Measurements from ENCODE around the gene PHLPP1. TPM values are rescaled to one million over a fixed set of nuclear protein-coding genes. Genes with fewer than 3 reads are reported as not detected.

PHLPP1 gene
- total and polyA plus RNA-seq, 2 of the 4 experiments (the other 2 are of a cell fraction), result 3.3 to 3.6 TPM

GRCh38 chr18:62672600-62672999, 42.7 kb upstream of the PHLPP1 start:
- no peak for ATAC-seq (ENCODE audit: low read depth)
- H3K27ac ChIP-seq (ENCODE audit: insufficient read depth, low read length), result no peak overlapping the region
- no peak overlapping the region for H2AK9ac ChIP-seq (replicated peaks; ENCODE audit: low read depth, low read length, poor library complexity)
- no peak overlapping the region for H2BK120ac ChIP-seq (ENCODE audit: low read depth, low read length)
- no peak overlapping the region for H2AK5ac ChIP-seq (ENCODE audit: low read depth, low read length)
- DNase-seq, result no peak
- H4K91ac ChIP-seq (ENCODE audit: insufficient read depth, low read depth, low read length), result no peak overlapping the region
- no peak overlapping the region for H3K4me2 ChIP-seq (ENCODE audit: low read depth, low read length)
- H3K56ac ChIP-seq (ENCODE audit: extremely low read depth, insufficient read depth, low read length), result no peak overlapping the region
- ChIA-PET CTCF (no interaction called here), POLR2A (ENCODE audit: unreplicated experiment) (no interaction called here)
- no peak overlapping the region for H3K14ac ChIP-seq (replicated peaks; ENCODE audit: low read depth, low read length)
- no peak overlapping the region for H3K9ac ChIP-seq (ENCODE audit: low read depth, low read length)
- in situ Hi-C loops (cut with MboI; ENCODE audit: low sequenced_read_pairs), result no loop called here
- no peak overlapping the region for H2BK5ac ChIP-seq (ENCODE audit: low read depth, low read length, poor library complexity, severe bottlenecking)
- H2BK20ac ChIP-seq (ENCODE audit: low read depth, low read length), result no peak overlapping the region
- H4K8ac ChIP-seq (ENCODE audit: low read depth in 2 of 2, low read length in 2 of 2), result no peak overlapping the region
- intact Hi-C loops (cut with micrococcal nuclease), result no loop called here
- H4K20me1 ChIP-seq (ENCODE audit: insufficient read depth, low read length), result no peaks in the 10 kb centered on the region
- no TSS peak for BruUV-seq (replicated peaks)
- no peaks in the 10 kb centered on the region for H3K79me1 ChIP-seq (ENCODE audit: low read depth in 1 of 2, low read length in 2 of 2)
- no peaks in the 10 kb centered on the region for H3K27me3 ChIP-seq (ENCODE audit: control insufficient read depth, insufficient read depth, low read length)
- no peak overlapping the region for H2BK15ac ChIP-seq (ENCODE audit: low read depth, low read length)
- no peaks in the 10 kb centered on the region for H3K4me1 ChIP-seq (ENCODE audit: control insufficient read depth, insufficient read depth, low read length)
- no peak overlapping the region for H4K5ac ChIP-seq (ENCODE audit: low read depth, low read length)
- H3K36me3 ChIP-seq (ENCODE audit: control insufficient read depth, insufficient read depth, low read length), result no peaks in the 10 kb centered on the region
- TF ChIP-seq NFE2L2 (IDR thresholded peaks at IDR 0.05; ENCODE audit: low read depth, low read length) (no peak), RCOR1 (IDR thresholded peaks at IDR 0.05; ENCODE audit: insufficient replicate concordance, low read length) (no peak), RAD21 (IDR thresholded peaks at IDR 0.05; ENCODE audit: low read length) (no peak), MAZ (IDR thresholded peaks at IDR 0.05; ENCODE audit: borderline replicate concordance, low read depth, low read length) (no peak), MAFK (IDR thresholded peaks at IDR 0.05; ENCODE audit: low read depth, low read length) (no peak), MXI1 (IDR thresholded peaks at IDR 0.05; ENCODE audit: borderline replicate concordance, low read depth, low read length) (no peak), ELK1 (IDR thresholded peaks at IDR 0.05; ENCODE audit: borderline replicate concordance, low read depth, low read length) (no peak), SMC3 (IDR thresholded peaks at IDR 0.05; ENCODE audit: low read depth, low read length) (no peak), BHLHE40 (IDR thresholded peaks at IDR 0.05; ENCODE audit: low read depth, low read length) (no peak), CEBPB (IDR thresholded peaks at IDR 0.05; ENCODE audit: low read depth, low read length) (no peak), FOS (IDR thresholded peaks at IDR 0.05; ENCODE audit: low read depth, low read length) (no peak), POLR2A (IDR thresholded peaks at IDR 0.05; ENCODE audit: low read depth, low read length) (no peak), RFX5 (IDR thresholded peaks at IDR 0.05; ENCODE audit: low read depth, low read length) (no peak), USF2 (IDR thresholded peaks at IDR 0.05; ENCODE audit: low read depth, low read length) (no peak), CTCF (conservative IDR thresholded peaks at IDR 0.05; ENCODE audit: low read depth, low read length) (no peak), CHD1 (IDR thresholded peaks at IDR 0.05; ENCODE audit: low read depth, low read length) (no peak)
- no peak overlapping the region for H3K4me3 ChIP-seq (ENCODE audit: insufficient read depth, low read depth, low read length)
- H2AFZ ChIP-seq (replicated peaks; ENCODE audit: low read length, poor library complexity), result no peak overlapping the region
- dilution Hi-C loops (cut with HindIII; ENCODE audit: low sequenced_read_pairs, unreplicated experiment), result no loop called here
- no peaks in the 10 kb centered on the region for H3K9me1 ChIP-seq (ENCODE audit: insufficient read depth, low read length)
- H3K18ac ChIP-seq (ENCODE audit: low read depth, low read length), result no peak overlapping the region
- no CpG with 5 or more reads among the region's 2 CpGs for WGBS, 2 experiments (ENCODE audit: extremely low coverage in 2 of 2, insufficient read length in 1 of 2)
- no peak overlapping the region for H3K4ac ChIP-seq (ENCODE audit: low read depth, low read length)
- H3K23ac ChIP-seq (ENCODE audit: low read depth, low read length), result no peak overlapping the region
- no peaks in the 10 kb centered on the region; the same call in 1 of the 2 replicates for H3K9me3 ChIP-seq (ENCODE audit: control insufficient read depth, insufficient read depth, low read length)

Data from IMR-90 (cell line).